MM.1S (cell line): Measurements from ENCODE around the gene COX7A1.

ENCODE experiments used
- DNase-seq: peaks from one replicate; pipeline ENCODE4 v3.0.0-alpha.2; 2015
- H2AFZ ChIP-seq: fragments of 300-600 bp; sonication (generic); 2 replicates; pipeline ENCODE4 v1.6.0; 2016; ENCODE audit warnings: antibody characterized with exemption, low read length
- H3F3A ChIP-seq: fragments of 300-600 bp; sonication (generic); 2 replicates; pipeline ENCODE4 v1.6.1; 2016; ENCODE audit warnings: mild to moderate bottlenecking, antibody characterized with exemption, low read length, moderate library complexity, mixed read lengths; ENCODE audit not compliant: insufficient read depth
- H3K27ac ChIP-seq: fragments of 300-600 bp; sonication (generic); 2 replicates; pipeline ENCODE4 v1.5.1; 2016; ENCODE audit warnings: mild to moderate bottlenecking, low read length
- H3K27me3 ChIP-seq: fragments of 300-600 bp; sonication (generic); replicated peaks from 2 replicates; pipeline ENCODE4 v1.6.0; 2016; ENCODE audit warnings: low read length; ENCODE audit not compliant: insufficient read depth
- H3K36me3 ChIP-seq: fragments of 300-600 bp; sonication (generic); replicated peaks from 2 replicates; pipeline ENCODE4 v1.6.1; 2016; ENCODE audit warnings: mild to moderate bottlenecking, low read length, mixed read lengths; ENCODE audit not compliant: insufficient read depth
- H3K4me1 ChIP-seq: fragments of 300-600 bp; sonication (generic); 2 replicates; pipeline ENCODE4 v1.6.1; 2016; ENCODE audit warnings: low read length, mixed read lengths
- H3K4me2 ChIP-seq: fragments of 300-600 bp; sonication (generic); 2 replicates; pipeline ENCODE4 v1.6.0; 2016; ENCODE audit warnings: low read depth, low read length
- H3K4me3 ChIP-seq: fragments of 300-600 bp; sonication (generic); 2 replicates; pipeline ENCODE4 v1.5.1; 2016; ENCODE audit warnings: low read length, mixed read lengths
- H3K79me2 ChIP-seq: fragments of 300-600 bp; sonication (generic); 2 replicates; pipeline ENCODE4 v1.6.1; 2016; ENCODE audit warnings: mixed run types, low read length, mixed read lengths
- H3K9ac ChIP-seq: fragments of 300-600 bp; sonication (generic); 2 replicates; pipeline ENCODE4 v1.6.1; 2016; ENCODE audit warnings: low read length, mixed read lengths
- H3K9me2 ChIP-seq: fragments of 300-600 bp; sonication (generic); replicated peaks from 2 replicates; pipeline ENCODE4 v1.6.1; 2016; ENCODE audit warnings: mild to moderate bottlenecking, low read length, mixed read lengths; ENCODE audit not compliant: insufficient read depth
- H3K9me3 ChIP-seq: fragments of 300-600 bp; sonication (generic); replicated peaks from 2 replicates; pipeline ENCODE4 v1.6.1; 2016; ENCODE audit warnings: mild to moderate bottlenecking, low read length, mixed read lengths; ENCODE audit not compliant: insufficient read depth
- H4K20me1 ChIP-seq: fragments of 300-600 bp; sonication (generic); 2 replicates; pipeline ENCODE4 v1.6.1; 2016; ENCODE audit warnings: mild to moderate bottlenecking, low read length, moderate library complexity, mixed read lengths; ENCODE audit not compliant: insufficient read depth
- EZH2 ChIP-seq: fragments of 300-600 bp; sonication (generic); optimal IDR thresholded peaks from 2 replicates; pipeline ENCODE3; 2017; ENCODE audit warnings: low read depth, mild to moderate bottlenecking, antibody characterized with exemption, low read length, mixed read lengths
- EZH2phosphoT487 ChIP-seq: fragments of 300-600 bp; sonication (generic); IDR thresholded peaks from 2 replicates; pipeline ENCODE4 v1.6.1; 2018; ENCODE audit warnings: antibody characterized with exemption, low read length
- TF ChIP-seq, protein P1 (sequence below): fragments of 300-600 bp; sonication (generic); IDR thresholded peaks from 2 replicates; pipeline ENCODE4 v1.5.1; 2016; ENCODE audit warnings: antibody characterized with exemption, low read length, mixed read lengths

COX7A1 gene

DNA sequence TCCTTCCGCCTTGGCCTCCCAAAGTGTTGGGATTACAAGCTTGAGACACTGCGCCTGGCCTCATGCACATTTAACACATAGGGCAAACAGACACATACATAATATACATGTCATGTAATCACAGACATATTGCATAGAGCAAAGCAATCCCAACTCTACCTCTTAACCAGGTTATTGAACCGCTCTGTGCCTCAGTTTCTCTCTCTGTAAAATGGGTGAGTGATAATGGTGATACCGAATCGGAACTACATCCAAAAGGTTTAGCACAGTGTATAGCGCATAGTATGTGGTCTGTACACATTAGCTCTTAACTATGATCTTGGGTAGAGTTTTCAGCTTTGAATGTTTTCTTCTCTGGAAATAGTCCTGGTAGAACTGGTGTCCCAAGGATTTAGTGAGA, 7.6 kb downstream of the COX7A1 start:
- no peaks in the 10 kb centered on the region for H3K9me2 ChIP-seq
- H3K4me3 ChIP-seq, result no peak overlapping the region
- H3F3A ChIP-seq, result peaks cover 9% of the 10 kb centered on the region
- peaks cover 29% of the 10 kb centered on the region for H3K79me2 ChIP-seq
- H3K27ac ChIP-seq, result no peak overlapping the region
- no peak overlapping the region for H3K4me2 ChIP-seq
- TF ChIP-seq EZH2, result no peak
- TF ChIP-seq EZH2phosphoT487, result no peak
- TF ChIP-seq, protein P1, sequence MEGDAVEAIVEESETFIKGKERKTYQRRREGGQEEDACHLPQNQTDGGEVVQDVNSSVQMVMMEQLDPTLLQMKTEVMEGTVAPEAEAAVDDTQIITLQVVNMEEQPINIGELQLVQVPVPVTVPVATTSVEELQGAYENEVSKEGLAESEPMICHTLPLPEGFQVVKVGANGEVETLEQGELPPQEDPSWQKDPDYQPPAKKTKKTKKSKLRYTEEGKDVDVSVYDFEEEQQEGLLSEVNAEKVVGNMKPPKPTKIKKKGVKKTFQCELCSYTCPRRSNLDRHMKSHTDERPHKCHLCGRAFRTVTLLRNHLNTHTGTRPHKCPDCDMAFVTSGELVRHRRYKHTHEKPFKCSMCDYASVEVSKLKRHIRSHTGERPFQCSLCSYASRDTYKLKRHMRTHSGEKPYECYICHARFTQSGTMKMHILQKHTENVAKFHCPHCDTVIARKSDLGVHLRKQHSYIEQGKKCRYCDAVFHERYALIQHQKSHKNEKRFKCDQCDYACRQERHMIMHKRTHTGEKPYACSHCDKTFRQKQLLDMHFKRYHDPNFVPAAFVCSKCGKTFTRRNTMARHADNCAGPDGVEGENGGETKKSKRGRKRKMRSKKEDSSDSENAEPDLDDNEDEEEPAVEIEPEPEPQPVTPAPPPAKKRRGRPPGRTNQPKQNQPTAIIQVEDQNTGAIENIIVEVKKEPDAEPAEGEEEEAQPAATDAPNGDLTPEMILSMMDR, result no peak
- peaks cover 13% of the 10 kb centered on the region for H3K36me3 ChIP-seq
- peaks cover 7% of the 10 kb centered on the region; the same call in 1 of the 2 replicates for H3K4me1 ChIP-seq
- no peaks in the 10 kb centered on the region for H3K27me3 ChIP-seq
- DNase-seq, result no peak
- H4K20me1 ChIP-seq, result no peaks in the 10 kb centered on the region
- no peak overlapping the region for H2AFZ ChIP-seq
- H3K9ac ChIP-seq, result no peak overlapping the region
- no peaks in the 10 kb centered on the region for H3K9me3 ChIP-seq

DNA sequence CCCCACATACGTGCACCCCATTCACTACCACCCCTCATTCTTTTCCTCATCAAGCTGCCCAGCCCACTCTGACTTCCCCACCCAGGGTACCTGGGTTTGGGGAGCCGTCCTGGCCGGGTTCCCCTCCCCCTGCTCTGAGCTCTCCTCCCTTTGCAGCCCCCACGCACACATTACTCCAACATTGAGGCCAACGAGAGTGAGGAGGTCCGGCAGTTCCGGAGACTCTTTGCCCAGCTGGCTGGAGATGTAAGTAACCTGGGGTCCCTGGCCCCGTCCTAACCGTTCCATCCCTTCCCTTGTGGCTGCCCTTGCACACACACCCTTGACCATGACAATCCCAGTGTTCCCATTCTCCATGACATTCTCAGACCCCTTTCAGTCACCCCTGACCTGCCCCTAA, 9.8 kb downstream of the COX7A1 start:
- H3K4me1 ChIP-seq, result peaks cover 7% of the 10 kb centered on the region; the same call in 1 of the 2 replicates
- no peaks in the 10 kb centered on the region for H3K9me3 ChIP-seq
- H2AFZ ChIP-seq, result no peak overlapping the region
- H3K9ac ChIP-seq, result no peak overlapping the region
- H3K9me2 ChIP-seq, result no peaks in the 10 kb centered on the region
- TF ChIP-seq EZH2, result no peak
- TF ChIP-seq, protein P1, result no peak
- no peaks in the 10 kb centered on the region for H4K20me1 ChIP-seq
- no peaks in the 10 kb centered on the region for H3K27me3 ChIP-seq
- H3F3A ChIP-seq, result peaks cover 20% of the 10 kb centered on the region
- no peak overlapping the region for H3K4me3 ChIP-seq
- H3K36me3 ChIP-seq, result peaks cover 13% of the 10 kb centered on the region
- no peak overlapping the region for H3K27ac ChIP-seq
- DNase-seq, result no peak
- H3K4me2 ChIP-seq, result no peak overlapping the region
- peaks cover 29% of the 10 kb centered on the region for H3K79me2 ChIP-seq

DNA sequence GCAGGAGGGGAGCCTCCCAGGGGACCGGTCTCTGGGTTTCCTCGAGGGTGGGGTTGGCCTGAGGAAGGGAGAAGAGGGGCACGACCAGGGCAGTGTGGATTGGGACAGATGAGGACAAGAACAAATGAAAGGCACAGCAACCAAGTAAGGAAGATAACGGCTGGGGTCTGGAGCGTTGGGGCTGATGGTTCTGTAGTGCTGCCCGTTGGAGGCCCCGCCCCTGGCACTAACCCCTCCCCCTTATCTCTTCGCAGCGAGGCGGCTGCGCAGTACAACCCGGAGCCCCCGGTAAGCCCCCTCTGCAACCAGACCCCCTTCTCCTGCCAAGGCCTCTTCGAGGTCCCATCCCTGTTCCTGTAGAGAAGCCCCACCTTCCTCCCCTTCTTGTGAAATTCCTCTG, 10.2 kb downstream of the COX7A1 start:
- no peaks in the 10 kb centered on the region for H3K9me2 ChIP-seq
- DNase-seq, result no peak
- no peak overlapping the region for H3K9ac ChIP-seq
- no peaks in the 10 kb centered on the region for H3K27me3 ChIP-seq
- peaks cover 13% of the 10 kb centered on the region for H3K36me3 ChIP-seq
- no peak overlapping the region for H2AFZ ChIP-seq
- peaks cover 12% of the 10 kb centered on the region for H3K4me1 ChIP-seq
- H3K9me3 ChIP-seq, result no peaks in the 10 kb centered on the region
- H3F3A ChIP-seq, result peaks cover 25% of the 10 kb centered on the region
- TF ChIP-seq EZH2 (no peak), EZH2phosphoT487 (no peak)
- TF ChIP-seq, protein P1, result no peak
- no peak overlapping the region for H3K27ac ChIP-seq
- H3K4me3 ChIP-seq, result no peak overlapping the region
- no peaks in the 10 kb centered on the region for H4K20me1 ChIP-seq
- H3K79me2 ChIP-seq, result peaks cover 29% of the 10 kb centered on the region
- no peak overlapping the region for H3K4me2 ChIP-seq
